Fibroblast of villous mesenchyme (primary cell): ENCODE results near the gene PALM2AKAP2. TPM values are rescaled to one million over a fixed set of nuclear protein-coding genes. Genes with fewer than 3 reads are reported as not detected.

ENCODE experiments used
- DNase-seq: peaks from one replicate; pipeline ENCODE4 v3.0.0-alpha.2; 2010; ENCODE audit warnings: low read depth
- H3K4me3 ChIP-seq: 2 replicates; pipeline ENCODE4 v1.5.1; 2011; ENCODE audit warnings: low read depth, mild to moderate bottlenecking, low read length
- total RNA-seq: library from RNA; depleted of rRNA; stranded (reverse); fragments of >200 nt; gene quantifications from 2 replicates; pipeline ENCODE4 v1.2.3, GENCODE V29; 2012
- TF ChIP-seq, protein P1 (sequence below): IDR thresholded peaks from 2 replicates; pipeline ENCODE4 v1.5.1; 2012; ENCODE audit warnings: low read depth, mild to moderate bottlenecking, low read length; ENCODE audit not compliant: insufficient read depth

The PALM2AKAP2 gene
- total RNA-seq, 1 donor: 31.5 TPM

DNA sequence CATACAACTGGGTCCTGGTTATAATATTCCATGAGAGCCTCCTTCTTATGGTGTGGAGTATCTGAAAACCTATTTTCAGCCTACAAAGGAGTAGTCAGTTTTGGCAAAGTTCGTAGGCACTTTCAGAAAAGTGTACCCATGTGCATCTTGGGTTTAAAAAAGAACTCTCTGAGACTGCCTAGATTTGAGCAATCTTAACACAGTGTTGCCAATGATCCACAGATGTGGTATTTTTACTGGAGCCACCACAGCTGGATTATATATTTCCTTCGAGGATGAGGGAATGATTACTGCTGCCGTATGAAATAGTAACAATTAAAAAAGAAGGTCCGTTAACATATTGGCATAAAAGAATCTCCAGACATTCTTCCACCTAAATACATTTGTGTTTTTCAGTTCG, 1.1 kb downstream of the PALM2AKAP2 start:
- peak; percentile 18 for DNase-seq
- TF ChIP-seq, protein P1, sequence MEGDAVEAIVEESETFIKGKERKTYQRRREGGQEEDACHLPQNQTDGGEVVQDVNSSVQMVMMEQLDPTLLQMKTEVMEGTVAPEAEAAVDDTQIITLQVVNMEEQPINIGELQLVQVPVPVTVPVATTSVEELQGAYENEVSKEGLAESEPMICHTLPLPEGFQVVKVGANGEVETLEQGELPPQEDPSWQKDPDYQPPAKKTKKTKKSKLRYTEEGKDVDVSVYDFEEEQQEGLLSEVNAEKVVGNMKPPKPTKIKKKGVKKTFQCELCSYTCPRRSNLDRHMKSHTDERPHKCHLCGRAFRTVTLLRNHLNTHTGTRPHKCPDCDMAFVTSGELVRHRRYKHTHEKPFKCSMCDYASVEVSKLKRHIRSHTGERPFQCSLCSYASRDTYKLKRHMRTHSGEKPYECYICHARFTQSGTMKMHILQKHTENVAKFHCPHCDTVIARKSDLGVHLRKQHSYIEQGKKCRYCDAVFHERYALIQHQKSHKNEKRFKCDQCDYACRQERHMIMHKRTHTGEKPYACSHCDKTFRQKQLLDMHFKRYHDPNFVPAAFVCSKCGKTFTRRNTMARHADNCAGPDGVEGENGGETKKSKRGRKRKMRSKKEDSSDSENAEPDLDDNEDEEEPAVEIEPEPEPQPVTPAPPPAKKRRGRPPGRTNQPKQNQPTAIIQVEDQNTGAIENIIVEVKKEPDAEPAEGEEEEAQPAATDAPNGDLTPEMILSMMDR: no peak
- peak overlapping the region; percentile 71 for H3K4me3 ChIP-seq

DNA sequence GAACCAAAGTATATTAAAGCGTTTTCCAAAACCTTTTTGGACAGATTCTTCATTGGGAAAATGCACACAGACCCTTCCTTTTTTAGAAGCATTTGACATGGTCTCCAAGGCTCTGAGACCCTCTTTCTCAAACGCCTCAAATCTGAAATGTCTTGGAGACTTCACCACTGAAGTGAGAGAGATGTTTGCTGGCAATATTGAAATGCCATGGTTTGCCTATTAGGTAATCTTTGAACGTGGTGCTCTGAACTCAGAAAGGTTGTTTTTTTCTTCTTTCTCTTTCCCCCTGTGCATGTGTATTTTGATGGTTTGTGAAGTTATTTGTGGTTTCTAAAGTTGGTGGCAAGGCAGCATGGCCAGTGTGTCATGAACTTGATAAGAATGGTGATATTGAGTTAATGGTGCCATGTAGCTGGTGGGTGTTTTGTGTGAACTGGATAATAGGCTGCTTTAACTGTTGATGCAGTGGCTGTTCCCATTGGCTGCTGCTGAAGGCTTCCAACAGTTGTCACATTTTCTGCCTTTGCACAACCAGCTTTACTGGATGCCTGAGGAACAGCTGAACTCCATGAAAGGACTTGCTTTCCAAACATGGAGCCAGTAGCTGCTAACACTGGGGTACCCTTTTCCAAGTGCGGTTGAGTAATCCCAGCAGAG, 1.7 kb downstream of the PALM2AKAP2 start:
- peak overlapping the region; percentile 71 for H3K4me3 ChIP-seq
- peak; percentile 21 for DNase-seq
- TF ChIP-seq, protein P1: no peak

DNA sequence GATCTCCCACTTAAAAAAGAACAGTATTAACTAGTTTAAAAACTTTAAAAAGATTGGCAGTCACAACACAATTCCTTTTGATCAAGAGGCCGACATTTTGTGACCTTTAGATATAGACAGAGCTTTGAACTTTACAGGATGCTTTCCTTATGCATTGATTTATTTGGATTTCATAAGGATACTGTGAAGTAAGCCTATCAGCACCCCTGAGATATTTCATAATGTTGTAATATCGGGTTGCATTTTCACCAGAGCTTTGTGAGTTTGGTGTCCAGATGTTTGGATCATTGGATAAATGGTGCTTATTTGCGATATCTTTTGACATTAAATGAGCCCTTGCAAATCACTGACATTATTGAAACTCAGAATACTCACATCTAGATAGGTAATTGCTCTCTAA, 7.7 kb downstream of the PALM2AKAP2 start:
- DNase-seq: peak; percentile 33
- H3K4me3 ChIP-seq: no peak overlapping the region

DNA sequence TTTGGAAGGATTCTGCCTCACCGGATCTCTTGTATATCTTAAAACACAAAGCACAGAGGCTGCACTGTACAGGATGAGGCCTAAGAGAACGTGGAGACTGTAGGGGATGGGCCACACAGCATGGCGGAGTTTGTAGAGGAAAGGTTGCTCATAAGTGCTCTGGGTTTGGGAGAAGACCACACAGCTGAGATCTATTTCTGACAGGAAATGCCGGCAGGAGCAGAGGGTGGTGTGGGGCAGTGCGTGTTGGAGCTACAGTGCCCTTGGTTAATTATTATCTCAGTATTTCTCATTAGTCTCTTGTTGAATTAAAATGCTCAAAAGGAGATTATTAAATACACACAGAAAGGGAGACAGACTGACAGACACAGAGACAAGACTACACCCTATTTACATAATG, 9.6 kb downstream of the PALM2AKAP2 start:
- TF ChIP-seq, protein P1: no peak
- DNase-seq: no peak
- H3K4me3 ChIP-seq: no peak overlapping the region

More for the DNA sequence above, 7.7 kb downstream of the PALM2AKAP2 start:
- TF ChIP-seq, protein P1: no peak

DNA sequence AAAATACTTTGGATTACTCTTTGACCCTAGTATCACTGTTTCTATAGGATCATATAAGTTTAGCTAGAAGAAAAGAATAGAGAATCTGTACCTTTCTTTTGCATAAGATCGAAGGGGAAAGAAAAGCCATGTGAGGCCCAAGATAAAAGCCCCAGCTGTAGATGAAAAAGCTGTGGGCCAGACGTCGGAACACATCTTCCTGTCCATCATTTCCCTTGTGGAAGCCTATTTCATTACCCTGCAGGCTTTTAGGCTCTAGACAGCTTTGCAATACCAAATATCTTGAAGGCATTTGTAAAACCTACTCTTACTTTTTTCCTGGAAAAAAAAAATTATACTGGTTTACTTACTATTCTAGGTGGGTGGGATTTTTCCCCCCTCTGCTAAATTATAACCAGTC, 10.0 kb downstream of the PALM2AKAP2 start:
- no peak for DNase-seq
- TF ChIP-seq, protein P1: no peak

DNA sequence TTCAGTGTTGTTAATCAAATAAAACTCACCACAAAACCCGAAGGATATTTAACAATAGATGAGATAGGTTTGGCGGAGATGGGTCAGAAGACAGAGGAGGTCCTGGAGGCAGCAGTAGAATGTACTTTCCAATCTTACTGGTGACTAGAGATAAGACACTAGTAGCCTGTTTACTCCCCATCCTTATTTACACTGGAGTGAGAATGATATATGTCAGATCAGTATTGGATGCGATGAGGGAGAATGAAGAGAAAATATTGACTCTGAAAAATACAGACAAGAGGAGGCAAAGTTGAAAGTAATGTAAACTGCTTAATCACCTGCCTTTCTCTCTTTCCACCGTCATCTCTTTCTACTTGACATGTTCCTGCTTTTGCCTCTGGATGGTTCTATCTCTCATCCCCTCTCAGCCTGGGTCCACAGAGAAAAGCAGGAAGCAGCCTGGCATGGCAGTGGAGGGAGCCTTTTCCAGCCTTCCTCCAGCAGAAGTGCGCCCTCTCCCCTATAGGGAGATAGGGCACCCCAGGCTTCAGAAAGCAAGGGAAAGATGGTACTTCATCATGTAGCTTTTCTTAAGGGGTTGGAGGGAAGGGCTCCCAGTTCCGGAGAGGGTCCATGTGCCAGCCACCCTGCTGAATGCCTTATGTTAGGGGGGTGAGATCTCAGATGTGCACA, 11.1 kb downstream of the PALM2AKAP2 start:
- DNase-seq: no peak
- no peak overlapping the region for H3K4me3 ChIP-seq
- TF ChIP-seq, protein P1: no peak

More for the DNA sequence above, 10.0 kb downstream of the PALM2AKAP2 start:
- no peak overlapping the region for H3K4me3 ChIP-seq
